Loucy (cell line): ENCODE data around the gene SLC23A2.

ENCODE experiments used
- H2AFZ ChIP-seq: fragments of 200-600 bp; sonication (generic); 2 replicates; pipeline ENCODE4 v1.6.0; 2016; ENCODE audit warnings: antibody characterized with exemption, mild to moderate bottlenecking, low read length, moderate library complexity
- H3F3A ChIP-seq: fragments of 200-600 bp; 2 replicates; pipeline ENCODE4 v1.6.0; 2016; ENCODE audit warnings: antibody characterized with exemption, low read depth, mild to moderate bottlenecking
- H3K27me3 ChIP-seq: fragments of 200-600 bp; sonication (generic); 2 replicates; pipeline ENCODE4 v1.6.1; 2014; ENCODE audit warnings: low read length, mild to moderate bottlenecking; ENCODE audit not compliant: insufficient read depth, poor library complexity, severe bottlenecking
- H3K36me3 ChIP-seq: fragments of 200-600 bp; sonication (generic); 2 replicates; pipeline ENCODE4 v1.6.1; 2016; ENCODE audit warnings: low read length; ENCODE audit not compliant: insufficient read depth
- H3K4me1 ChIP-seq: fragments of 200-600 bp; sonication (generic); 2 replicates; pipeline ENCODE4 v1.5.1; 2014; ENCODE audit warnings: low read length, mild to moderate bottlenecking; ENCODE audit not compliant: insufficient read depth, poor library complexity, severe bottlenecking
- H3K4me2 ChIP-seq: fragments of 200-600 bp; sonication (generic); 2 replicates; pipeline ENCODE4 v1.6.0; 2014; ENCODE audit warnings: antibody characterized with exemption, low read length, low read depth, mild to moderate bottlenecking; ENCODE audit not compliant: poor library complexity, severe bottlenecking
- H3K4me3 ChIP-seq: fragments of 200-600 bp; sonication (generic); 2 replicates; pipeline ENCODE4 v1.5.1; 2014; ENCODE audit warnings: low read length, mild to moderate bottlenecking, mixed read lengths; ENCODE audit not compliant: poor library complexity, severe bottlenecking
- H3K79me2 ChIP-seq: fragments of 200-600 bp; sonication (generic); 2 replicates; pipeline ENCODE4 v1.6.1; 2014; ENCODE audit warnings: low read length; ENCODE audit not compliant: insufficient read depth
- H3K9ac ChIP-seq: fragments of 200-600 bp; sonication (generic); 2 replicates; pipeline ENCODE4 v1.6.0; 2014; ENCODE audit warnings: mild to moderate bottlenecking, low read depth, low read length, moderate library complexity; ENCODE audit not compliant: poor library complexity, severe bottlenecking
- H3K9me2 ChIP-seq: fragments of 200-600 bp; sonication (generic); replicated peaks from 2 replicates; pipeline ENCODE4 v1.6.1; 2016; ENCODE audit warnings: low read depth, low read length, mixed read lengths
- H3K9me3 ChIP-seq: fragments of 200-600 bp; sonication (generic); 2 replicates; pipeline ENCODE4 v1.6.1; 2014; ENCODE audit warnings: mild to moderate bottlenecking, antibody characterized with exemption, low read length, low read depth; ENCODE audit not compliant: insufficient read depth
- H4K20me1 ChIP-seq: fragments of 200-600 bp; sonication (generic); 2 replicates; pipeline ENCODE4 v1.6.0; 2014; ENCODE audit warnings: antibody characterized with exemption, low read length, mild to moderate bottlenecking; ENCODE audit not compliant: insufficient read depth, poor library complexity, severe bottlenecking
- CTCF ChIP-seq: fragments of 200-600 bp; sonication (generic); conservative IDR thresholded peaks from 2 replicates; pipeline ENCODE4 v1.5.1; 2014; ENCODE audit warnings: mild to moderate bottlenecking, antibody characterized with exemption, low read length
- EZH2phosphoT487 ChIP-seq: fragments of 200-600 bp; IDR thresholded peaks from 2 replicates; pipeline ENCODE4 v1.6.1; 2018; ENCODE audit warnings: antibody characterized with exemption, mild to moderate bottlenecking, moderate library complexity, borderline replicate concordance

SLC23A2 gene

DNA sequence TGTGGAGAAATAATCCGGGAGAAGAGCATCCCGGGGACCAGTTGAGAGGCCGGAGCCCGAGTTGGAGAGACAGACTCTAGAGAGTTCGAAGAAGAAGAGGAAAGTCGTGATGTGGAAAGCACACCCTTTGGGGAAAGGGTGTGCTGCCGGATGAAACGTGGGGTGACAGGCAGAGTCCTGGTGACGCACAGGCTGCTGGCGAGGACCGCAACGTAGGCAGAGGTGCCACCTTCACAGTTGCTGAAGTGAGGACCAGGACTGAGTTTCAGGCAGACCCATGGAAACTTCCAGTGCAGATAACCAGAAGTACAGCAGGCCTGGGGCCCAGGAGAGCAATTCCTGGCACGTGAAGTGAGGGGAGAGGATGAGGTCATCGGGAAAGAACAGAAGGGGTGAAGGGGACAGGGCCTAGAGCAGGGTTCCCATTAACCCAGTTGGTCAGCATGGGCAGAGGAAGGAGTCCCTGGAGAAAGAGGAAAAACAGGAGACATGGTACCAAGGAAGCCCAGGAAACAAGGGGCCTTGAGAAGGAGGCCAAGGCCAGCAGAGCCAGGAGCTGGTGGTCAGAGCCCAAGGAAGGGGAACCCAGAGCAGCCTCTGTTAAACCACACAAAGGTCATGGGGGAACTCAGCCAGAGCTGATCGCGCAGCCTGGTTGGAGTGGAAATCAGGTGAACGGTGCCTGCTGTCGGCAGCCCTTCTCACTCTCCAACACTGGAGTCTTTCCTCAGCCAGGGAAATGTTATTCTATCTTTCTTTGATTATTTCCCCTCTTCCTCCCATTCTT, 195.5 kb downstream of the SLC23A2 start:
- TF ChIP-seq CTCF = no peak
- no peak for TF ChIP-seq EZH2phosphoT487
- Histone ChIP-seq H3F3A (no peaks in the 10 kb centered on the region), H4K20me1 (no peaks in the 10 kb centered on the region), H3K9ac (no peak overlapping the region), H3K79me2 (peaks cover 45% of the 10 kb centered on the region), H2AFZ (no peak overlapping the region), H3K27me3 (no peaks in the 10 kb centered on the region), H3K36me3 (peaks cover 24% of the 10 kb centered on the region; the same call in 1 of the 2 replicates), H3K9me3 (no peaks in the 10 kb centered on the region), H3K4me3 (no peak overlapping the region), H3K9me2 (no peaks in the 10 kb centered on the region), H3K4me2 (no peak overlapping the region), H3K4me1 (peaks cover 20% of the 10 kb centered on the region)

GRCh38 chr20:4802527-4802926, 198.8 kb downstream of the SLC23A2 start:
- TF ChIP-seq EZH2phosphoT487 (no peak), CTCF (no peak)
- H3F3A ChIP-seq = no peaks in the 10 kb centered on the region
- no peaks in the 10 kb centered on the region for H3K4me1 ChIP-seq
- H3K9me2 ChIP-seq = no peaks in the 10 kb centered on the region
- H4K20me1 ChIP-seq = no peaks in the 10 kb centered on the region
- H3K79me2 ChIP-seq = peaks cover 21% of the 10 kb centered on the region; the same call in 1 of the 2 replicates
- no peaks in the 10 kb centered on the region for H3K27me3 ChIP-seq
- H3K36me3 ChIP-seq = peaks cover 57% of the 10 kb centered on the region; the same call in 1 of the 2 replicates
- no peak overlapping the region for H3K9ac ChIP-seq
- H2AFZ ChIP-seq = no peak overlapping the region
- H3K9me3 ChIP-seq = no peaks in the 10 kb centered on the region
- no peak overlapping the region for H3K4me3 ChIP-seq
- H3K4me2 ChIP-seq = no peak overlapping the region
